HEK293 (cell line): Measurements from ENCODE around the gene ZNF423.

Experiments used
- CTCF ChIA-PET: fragments of 350-600 bp; formaldehyde crosslinking; extraction: SDS; loops from one replicate; lab custom pipeline; 2021; ENCODE audit warnings: antibody characterized with exemption; lab: Yijun Ruan, JAX
- POLR2A ChIA-PET: fragments of 300-600 bp; formaldehyde crosslinking; extraction: SDS; loops from one replicate; lab custom pipeline; 2020; ENCODE audit warnings: antibody characterized with exemption, inconsistent platforms; lab: Yijun Ruan, JAX
- H3K27ac ChIP-seq: fragments of 200-500 bp; sonication (Bioruptor generic); 2 replicates; pipeline ENCODE4 v1.5.1; 2014; ENCODE audit warnings: low read depth, low read length, control low read depth, inconsistent platforms; ENCODE audit errors: extremely low read depth
- H3K36me3 ChIP-seq, 2 experiments: fragments of 200-500 bp in 1 of 2; sonication (Bioruptor generic) in 1 of 2; 1 replicate in 1 of 2; 2 replicates in 1 of 2; pipeline ENCODE4 v1.5.1; 2014 to 2017; ENCODE audit warnings: inconsistent platforms in 2 of 2, low read length in 2 of 2; ENCODE audit not compliant: control insufficient read depth in 2 of 2, insufficient read depth in 1 of 2
- H3K4me1 ChIP-seq: fragments of 200-500 bp; sonication (Bioruptor generic); 2 replicates; pipeline ENCODE4 v1.5.1; 2014; ENCODE audit warnings: mild to moderate bottlenecking, low read length, inconsistent platforms; ENCODE audit not compliant: control insufficient read depth, insufficient read depth
- H3K4me3 ChIP-seq: 2 replicates; pipeline ENCODE4 v1.5.1; 2011; ENCODE audit warnings: low read depth, mild to moderate bottlenecking, control low read depth, low read length, moderate library complexity
- H3K9me3 ChIP-seq: fragments of 200-500 bp; sonication (Bioruptor generic); 2 replicates; pipeline ENCODE4 v1.5.1; 2014; ENCODE audit warnings: low read depth, low read length, inconsistent platforms; ENCODE audit not compliant: control insufficient read depth, insufficient read depth
- BCL11B ChIP-seq: fragments of 450-650 bp; formaldehyde crosslinking; IDR thresholded peaks from 2 replicates; pipeline ENCODE4 v1.5.1; 2016; ENCODE audit warnings: low read depth, missing biosample characterization, missing genetic modification characterization
- GLIS1 ChIP-seq: fragments of 450-650 bp; formaldehyde crosslinking; IDR thresholded peaks from 2 replicates; pipeline ENCODE4 v1.5.1; 2016; ENCODE audit warnings: missing biosample characterization, missing genetic modification characterization
- KLF16 ChIP-seq: fragments of 450-650 bp; formaldehyde crosslinking; IDR thresholded peaks from 2 replicates; pipeline ENCODE4 v1.5.1; 2017; ENCODE audit warnings: missing biosample characterization, missing genetic modification characterization
- SCRT2 ChIP-seq: fragments of 450-650 bp; formaldehyde crosslinking; IDR thresholded peaks from 2 replicates; pipeline ENCODE4 v1.5.1; 2016; ENCODE audit warnings: missing biosample characterization, missing genetic modification characterization
- WT1 ChIP-seq: fragments of 450-650 bp; formaldehyde crosslinking; IDR thresholded peaks from 2 replicates; pipeline ENCODE4 v1.5.1; 2016; ENCODE audit warnings: missing biosample characterization, missing genetic modification characterization
- ZNF132 ChIP-seq: fragments of 450-650 bp; formaldehyde crosslinking; IDR thresholded peaks from 2 replicates; pipeline ENCODE4 v1.5.1; 2017; ENCODE audit warnings: missing biosample characterization, missing genetic modification characterization, borderline replicate concordance
- ZNF138 ChIP-seq: fragments of 450-650 bp; formaldehyde crosslinking; IDR thresholded peaks from 2 replicates; pipeline ENCODE4 v1.5.1; 2016; ENCODE audit warnings: missing biosample characterization, missing genetic modification characterization, borderline replicate concordance
- ZNF16 ChIP-seq: fragments of 450-650 bp; formaldehyde crosslinking; IDR thresholded peaks from 2 replicates; pipeline ENCODE4 v1.5.1; 2016; ENCODE audit warnings: low read depth, missing biosample characterization, missing genetic modification characterization
- ZNF214 ChIP-seq: fragments of 450-650 bp; formaldehyde crosslinking; IDR thresholded peaks from 2 replicates; pipeline ENCODE4 v1.5.1; 2017; ENCODE audit warnings: missing biosample characterization, mild to moderate bottlenecking, missing genetic modification characterization, borderline replicate concordance
- ZNF23 ChIP-seq: fragments of 450-650 bp; formaldehyde crosslinking; IDR thresholded peaks from 2 replicates; pipeline ENCODE4 v1.5.1; 2016; ENCODE audit warnings: missing biosample characterization, missing genetic modification characterization, borderline replicate concordance
- ZNF354C ChIP-seq: fragments of 450-650 bp; formaldehyde crosslinking; IDR thresholded peaks from 2 replicates; pipeline ENCODE4 v1.5.1; 2016; ENCODE audit warnings: missing biosample characterization, missing genetic modification characterization, low read depth, borderline replicate concordance
- ZNF514 ChIP-seq: fragments of 450-650 bp; formaldehyde crosslinking; IDR thresholded peaks from 2 replicates; pipeline ENCODE4 v1.5.1; 2016; ENCODE audit warnings: missing biosample characterization, missing genetic modification characterization
- ZNF521 ChIP-seq: fragments of 450-650 bp; formaldehyde crosslinking; IDR thresholded peaks from 2 replicates; pipeline ENCODE4 v1.5.1; 2017; ENCODE audit warnings: missing biosample characterization, mild to moderate bottlenecking, missing genetic modification characterization
- ZNF585B ChIP-seq: fragments of 450-650 bp; formaldehyde crosslinking; IDR thresholded peaks from 2 replicates; pipeline ENCODE4 v1.5.1; 2016; ENCODE audit warnings: missing biosample characterization, missing genetic modification characterization
- ZNF830 ChIP-seq: fragments of 450-650 bp; IDR thresholded peaks from 2 replicates; pipeline ENCODE4 v1.5.0; 2018; ENCODE audit warnings: missing biosample characterization, missing genetic modification characterization, low read depth, mild to moderate bottlenecking, moderate library complexity
- TF ChIP-seq, protein P1 (sequence below): fragments of 450-650 bp; formaldehyde crosslinking; IDR thresholded peaks from 2 replicates; pipeline ENCODE4 v1.5.1; 2016; ENCODE audit warnings: missing biosample characterization, missing genetic modification characterization
- TF ChIP-seq, protein P2 (sequence below): fragments of 450-650 bp; formaldehyde crosslinking; IDR thresholded peaks from 2 replicates; pipeline ENCODE4 v1.5.1; 2016; ENCODE audit warnings: missing biosample characterization, missing genetic modification characterization
- TF ChIP-seq, protein P3 (sequence below): fragments of 450-650 bp; formaldehyde crosslinking; IDR thresholded peaks from 2 replicates; pipeline ENCODE4 v1.5.1; 2016; ENCODE audit warnings: missing biosample characterization, missing genetic modification characterization
- TF ChIP-seq, protein P4 (sequence below): fragments of 450-650 bp; formaldehyde crosslinking; IDR thresholded peaks from 2 replicates; pipeline ENCODE4 v1.5.1; 2016; ENCODE audit warnings: missing biosample characterization, missing genetic modification characterization
- TF ChIP-seq, protein P5 (sequence below): fragments of 450-650 bp; formaldehyde crosslinking; IDR thresholded peaks from 2 replicates; pipeline ENCODE4 v1.5.1; 2016; ENCODE audit warnings: missing biosample characterization, missing genetic modification characterization

The ZNF423 gene

DNA sequence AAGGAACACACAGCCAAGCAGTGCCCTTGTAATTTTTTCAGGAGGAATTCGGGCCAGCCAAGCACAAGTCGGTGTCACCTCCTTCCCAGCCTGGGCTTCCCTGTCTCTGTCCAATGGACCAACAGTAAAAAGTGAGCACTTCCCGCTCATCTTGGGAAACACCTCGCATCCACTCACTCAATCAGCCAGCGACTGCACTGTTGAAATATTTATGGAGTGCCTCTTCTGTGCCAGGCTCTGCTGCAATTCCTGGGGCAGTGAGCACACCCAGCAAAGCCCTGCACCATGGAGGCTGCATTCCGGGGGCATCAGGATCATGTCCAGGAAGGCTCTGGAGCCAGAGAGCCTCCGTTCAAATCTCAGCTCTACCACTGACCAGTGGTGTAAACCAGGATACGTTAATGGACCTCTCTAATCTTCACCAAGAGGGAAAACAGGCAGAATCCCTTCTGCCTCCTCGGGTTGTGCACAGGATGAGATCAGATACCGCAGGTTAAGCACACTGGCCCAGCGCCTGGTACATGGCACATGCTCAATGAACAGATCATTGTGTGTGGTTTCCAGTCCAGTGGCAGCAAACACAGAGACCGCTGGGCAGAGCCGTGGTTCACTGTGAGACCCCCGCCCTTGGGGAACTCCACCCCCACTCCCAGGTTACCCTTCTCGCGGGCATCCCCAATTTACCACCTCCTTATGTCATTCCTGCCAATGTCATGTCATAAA lies 194.3 kb downstream of the ZNF423 start:
- TF ChIP-seq ZNF214 (tag by site-specific recombination): no peak
- no peak for TF ChIP-seq ZNF16 (tag by site-specific recombination)
- TF ChIP-seq, protein P1, sequence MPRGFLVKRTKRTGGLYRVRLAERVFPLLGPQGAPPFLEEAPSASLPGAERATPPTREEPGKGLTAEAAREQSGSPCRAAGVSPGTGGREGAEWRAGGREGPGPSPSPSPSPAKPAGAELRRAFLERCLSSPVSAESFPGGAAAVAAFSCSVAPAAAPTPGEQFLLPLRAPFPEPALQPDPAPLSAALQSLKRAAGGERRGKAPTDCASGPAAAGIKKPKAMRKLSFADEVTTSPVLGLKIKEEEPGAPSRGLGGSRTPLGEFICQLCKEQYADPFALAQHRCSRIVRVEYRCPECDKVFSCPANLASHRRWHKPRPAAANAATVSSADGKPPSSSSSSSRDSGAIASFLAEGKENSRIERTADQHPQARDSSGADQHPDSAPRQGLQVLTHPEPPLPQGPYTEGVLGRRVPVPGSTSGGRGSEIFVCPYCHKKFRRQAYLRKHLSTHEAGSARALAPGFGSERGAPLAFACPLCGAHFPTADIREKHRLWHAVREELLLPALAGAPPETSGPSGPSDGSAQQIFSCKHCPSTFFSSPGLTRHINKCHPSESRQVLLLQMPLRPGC: no peak
- TF ChIP-seq ZNF585B: no peak
- TF ChIP-seq KLF16 (tag by site-specific recombination): no peak
- TF ChIP-seq ZNF138 (tag by site-specific recombination): no peak
- no peak for TF ChIP-seq ZNF514 (tag by site-specific recombination)
- no peak for TF ChIP-seq ZNF830
- TF ChIP-seq SCRT2 (tag by site-specific recombination): no peak
- no peak for TF ChIP-seq WT1 (tag by site-specific recombination)
- TF ChIP-seq ZNF132: no peak
- TF ChIP-seq, protein P2, sequence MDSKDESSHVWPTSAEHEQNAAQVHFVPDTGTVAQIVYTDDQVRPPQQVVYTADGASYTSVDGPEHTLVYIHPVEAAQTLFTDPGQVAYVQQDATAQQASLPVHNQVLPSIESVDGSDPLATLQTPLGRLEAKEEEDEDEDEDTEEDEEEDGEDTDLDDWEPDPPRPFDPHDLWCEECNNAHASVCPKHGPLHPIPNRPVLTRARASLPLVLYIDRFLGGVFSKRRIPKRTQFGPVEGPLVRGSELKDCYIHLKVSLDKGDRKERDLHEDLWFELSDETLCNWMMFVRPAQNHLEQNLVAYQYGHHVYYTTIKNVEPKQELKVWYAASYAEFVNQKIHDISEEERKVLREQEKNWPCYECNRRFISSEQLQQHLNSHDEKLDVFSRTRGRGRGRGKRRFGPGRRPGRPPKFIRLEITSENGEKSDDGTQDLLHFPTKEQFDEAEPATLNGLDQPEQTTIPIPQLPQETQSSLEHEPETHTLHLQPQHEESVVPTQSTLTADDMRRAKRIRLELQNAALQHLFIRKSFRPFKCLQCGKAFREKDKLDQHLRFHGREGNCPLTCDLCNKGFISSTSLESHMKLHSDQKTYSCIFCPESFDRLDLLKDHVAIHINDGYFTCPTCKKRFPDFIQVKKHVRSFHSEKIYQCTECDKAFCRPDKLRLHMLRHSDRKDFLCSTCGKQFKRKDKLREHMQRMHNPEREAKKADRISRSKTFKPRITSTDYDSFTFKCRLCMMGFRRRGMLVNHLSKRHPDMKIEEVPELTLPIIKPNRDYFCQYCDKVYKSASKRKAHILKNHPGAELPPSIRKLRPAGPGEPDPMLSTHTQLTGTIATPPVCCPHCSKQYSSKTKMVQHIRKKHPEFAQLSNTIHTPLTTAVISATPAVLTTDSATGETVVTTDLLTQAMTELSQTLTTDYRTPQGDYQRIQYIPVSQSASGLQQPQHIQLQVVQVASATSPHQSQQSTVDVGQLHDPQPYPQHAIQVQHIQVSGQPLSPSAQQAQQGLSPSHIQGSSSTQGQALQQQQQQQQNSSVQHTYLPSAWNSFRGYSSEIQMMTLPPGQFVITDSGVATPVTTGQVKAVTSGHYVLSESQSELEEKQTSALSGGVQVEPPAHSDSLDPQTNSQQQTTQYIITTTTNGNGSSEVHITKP (tag by site-specific recombination): no peak
- TF ChIP-seq ZNF521 (tag by site-specific recombination): no peak
- TF ChIP-seq, protein P3, sequence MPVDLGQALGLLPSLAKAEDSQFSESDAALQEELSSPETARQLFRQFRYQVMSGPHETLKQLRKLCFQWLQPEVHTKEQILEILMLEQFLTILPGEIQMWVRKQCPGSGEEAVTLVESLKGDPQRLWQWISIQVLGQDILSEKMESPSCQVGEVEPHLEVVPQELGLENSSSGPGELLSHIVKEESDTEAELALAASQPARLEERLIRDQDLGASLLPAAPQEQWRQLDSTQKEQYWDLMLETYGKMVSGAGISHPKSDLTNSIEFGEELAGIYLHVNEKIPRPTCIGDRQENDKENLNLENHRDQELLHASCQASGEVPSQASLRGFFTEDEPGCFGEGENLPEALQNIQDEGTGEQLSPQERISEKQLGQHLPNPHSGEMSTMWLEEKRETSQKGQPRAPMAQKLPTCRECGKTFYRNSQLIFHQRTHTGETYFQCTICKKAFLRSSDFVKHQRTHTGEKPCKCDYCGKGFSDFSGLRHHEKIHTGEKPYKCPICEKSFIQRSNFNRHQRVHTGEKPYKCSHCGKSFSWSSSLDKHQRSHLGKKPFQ (tag by site-specific recombination): no peak
- TF ChIP-seq ZNF23: no peak
- TF ChIP-seq BCL11B: no peak
- TF ChIP-seq, protein P4, sequence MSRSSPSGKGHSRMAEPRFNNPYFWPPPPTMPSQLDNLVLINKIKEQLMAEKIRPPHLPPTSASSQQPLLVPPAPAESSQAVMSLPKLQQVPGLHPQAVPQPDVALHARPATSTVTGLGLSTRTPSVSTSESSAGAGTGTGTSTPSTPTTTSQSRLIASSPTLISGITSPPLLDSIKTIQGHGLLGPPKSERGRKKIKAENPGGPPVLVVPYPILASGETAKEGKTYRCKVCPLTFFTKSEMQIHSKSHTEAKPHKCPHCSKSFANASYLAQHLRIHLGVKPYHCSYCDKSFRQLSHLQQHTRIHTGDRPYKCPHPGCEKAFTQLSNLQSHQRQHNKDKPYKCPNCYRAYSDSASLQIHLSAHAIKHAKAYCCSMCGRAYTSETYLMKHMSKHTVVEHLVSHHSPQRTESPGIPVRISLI (tag by site-specific recombination): no peak
- no peak for TF ChIP-seq ZNF354C
- TF ChIP-seq, all 188 proteins: peak for 0
- no peaks in the 10 kb centered on the region for H3K36me3 ChIP-seq
- ChIA-PET CTCF (no interaction called here), POLR2A (no interaction called here)
- no peaks in the 10 kb centered on the region for H3K4me1 ChIP-seq
- no peak overlapping the region for H3K27ac ChIP-seq
- H3K9me3 ChIP-seq: no peaks in the 10 kb centered on the region
- H3K4me3 ChIP-seq: no peak overlapping the region

DNA sequence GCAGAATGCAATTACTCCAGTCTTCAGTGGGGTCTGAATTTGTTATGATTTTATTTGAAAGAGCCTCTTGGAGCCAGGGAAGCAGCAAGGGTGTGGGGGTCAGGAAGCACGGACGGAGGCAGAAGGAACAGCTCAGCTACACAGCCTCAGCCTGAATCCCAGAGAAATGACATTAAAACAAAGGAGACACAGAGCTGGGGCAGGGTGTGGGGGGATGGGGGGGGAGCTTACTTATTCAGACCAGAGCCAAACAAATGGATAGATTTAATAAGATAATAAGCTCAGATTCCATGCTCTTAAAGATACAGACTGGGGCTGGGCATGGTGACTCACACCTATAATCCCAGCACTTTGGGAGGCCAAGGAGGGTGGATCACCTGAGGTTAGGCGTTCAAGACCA lies 195.3 kb downstream of the ZNF423 start:
- POLR2A ChIA-PET: no interaction called here
- TF ChIP-seq, protein P5, sequence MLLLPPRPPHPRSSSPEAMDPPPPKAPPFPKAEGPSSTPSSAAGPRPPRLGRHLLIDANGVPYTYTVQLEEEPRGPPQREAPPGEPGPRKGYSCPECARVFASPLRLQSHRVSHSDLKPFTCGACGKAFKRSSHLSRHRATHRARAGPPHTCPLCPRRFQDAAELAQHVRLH: no peak
- TF ChIP-seq GLIS1 (tag by site-specific recombination): peak; percentile 23; the same call in 1 of the 2 replicates
- Histone ChIP-seq H3K9me3 (no peaks in the 10 kb centered on the region), H3K27ac (no peak overlapping the region), H3K4me1 (no peaks in the 10 kb centered on the region), H3K36me3 (no peaks in the 10 kb centered on the region), H3K4me3 (no peak overlapping the region)
- CTCF ChIA-PET: no interaction called here
